ENCODE data around the gene WHRN.

Gene WHRN

DNA sequence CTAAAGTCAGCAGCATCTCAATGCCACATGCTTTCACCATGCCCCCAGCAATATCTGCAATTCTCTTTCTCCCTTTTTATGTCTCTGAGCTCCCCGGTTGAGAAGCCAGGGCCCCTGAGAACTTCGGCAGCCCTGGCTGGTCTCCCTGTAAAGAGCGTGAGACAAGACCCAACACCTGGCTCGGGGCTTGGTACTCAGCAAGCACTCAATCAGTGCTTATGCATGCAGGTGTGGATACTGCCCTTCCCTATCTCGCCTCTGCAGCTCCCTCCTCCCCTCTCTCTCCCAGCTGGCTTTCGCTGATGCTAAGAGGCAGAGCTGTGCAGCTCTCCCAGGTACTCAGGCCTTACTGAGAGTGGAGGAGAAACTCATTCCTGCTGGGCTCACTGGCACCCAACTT, 75.8 kb downstream of the WHRN start:
- no peak overlapping the region for H3K4me3 ChIP-seq (ENCODE audit: low read depth, low read length)
- DNase-seq (ENCODE audit: low read depth) = no peak
- in situ Hi-C loops (cut with HindIII; ENCODE audit: low sequenced_read_pairs) = no loop called here
- TF ChIP-seq, protein P1, sequence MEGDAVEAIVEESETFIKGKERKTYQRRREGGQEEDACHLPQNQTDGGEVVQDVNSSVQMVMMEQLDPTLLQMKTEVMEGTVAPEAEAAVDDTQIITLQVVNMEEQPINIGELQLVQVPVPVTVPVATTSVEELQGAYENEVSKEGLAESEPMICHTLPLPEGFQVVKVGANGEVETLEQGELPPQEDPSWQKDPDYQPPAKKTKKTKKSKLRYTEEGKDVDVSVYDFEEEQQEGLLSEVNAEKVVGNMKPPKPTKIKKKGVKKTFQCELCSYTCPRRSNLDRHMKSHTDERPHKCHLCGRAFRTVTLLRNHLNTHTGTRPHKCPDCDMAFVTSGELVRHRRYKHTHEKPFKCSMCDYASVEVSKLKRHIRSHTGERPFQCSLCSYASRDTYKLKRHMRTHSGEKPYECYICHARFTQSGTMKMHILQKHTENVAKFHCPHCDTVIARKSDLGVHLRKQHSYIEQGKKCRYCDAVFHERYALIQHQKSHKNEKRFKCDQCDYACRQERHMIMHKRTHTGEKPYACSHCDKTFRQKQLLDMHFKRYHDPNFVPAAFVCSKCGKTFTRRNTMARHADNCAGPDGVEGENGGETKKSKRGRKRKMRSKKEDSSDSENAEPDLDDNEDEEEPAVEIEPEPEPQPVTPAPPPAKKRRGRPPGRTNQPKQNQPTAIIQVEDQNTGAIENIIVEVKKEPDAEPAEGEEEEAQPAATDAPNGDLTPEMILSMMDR (IDR thresholded peaks at IDR 0.05; ENCODE audit: low read depth, low read length, missing control alignments) = no peak

DNA sequence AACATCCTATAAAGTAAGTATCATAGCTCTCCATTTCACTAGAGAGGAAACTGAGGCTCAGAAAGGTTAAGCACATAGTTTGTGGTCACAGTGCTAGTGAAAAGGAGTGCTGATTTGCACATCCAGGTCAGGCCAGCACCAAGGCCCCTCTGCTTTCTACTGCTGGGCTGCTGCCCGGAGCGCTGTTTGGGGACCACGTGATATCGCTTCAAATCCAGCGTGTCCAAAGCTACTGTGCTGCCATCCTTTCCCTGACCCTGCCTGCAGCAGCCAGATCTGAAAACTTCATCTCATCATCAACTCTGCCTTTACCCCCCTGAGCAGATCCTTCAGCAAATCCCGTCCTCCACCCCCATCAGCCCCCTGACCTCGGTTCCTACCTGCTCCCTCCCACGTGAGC, 76.8 kb downstream of the WHRN start:
- DNase-seq (ENCODE audit: low read depth) = no peak
- no peak overlapping the region for H3K4me3 ChIP-seq (ENCODE audit: low read depth, low read length)
- TF ChIP-seq, protein P1 (IDR thresholded peaks at IDR 0.05; ENCODE audit: low read depth, low read length, missing control alignments) = no peak
- in situ Hi-C loops (cut with HindIII; ENCODE audit: low sequenced_read_pairs) = no loop called here

DNA sequence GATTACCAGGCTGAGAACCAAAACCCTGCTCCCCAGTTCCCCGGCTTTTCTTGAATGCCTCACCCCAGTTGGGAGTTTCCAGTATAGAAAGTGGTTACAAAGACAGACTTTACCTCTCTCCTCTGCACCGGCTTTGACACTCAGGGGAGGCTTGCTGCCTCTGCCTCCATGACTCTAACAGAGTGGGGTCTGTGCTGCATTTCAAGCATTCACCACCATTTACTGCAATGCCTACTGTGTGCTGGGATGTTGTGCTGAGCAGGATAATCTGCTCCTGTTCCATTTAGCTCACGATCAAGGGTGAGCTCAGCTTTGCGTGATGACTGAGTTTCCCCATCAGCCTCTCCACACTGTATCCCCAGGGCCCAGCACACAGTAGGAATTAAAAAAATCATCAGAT, 77.6 kb downstream of the WHRN start:
- in situ Hi-C loops (cut with HindIII; ENCODE audit: low sequenced_read_pairs) = no loop called here

DNA sequence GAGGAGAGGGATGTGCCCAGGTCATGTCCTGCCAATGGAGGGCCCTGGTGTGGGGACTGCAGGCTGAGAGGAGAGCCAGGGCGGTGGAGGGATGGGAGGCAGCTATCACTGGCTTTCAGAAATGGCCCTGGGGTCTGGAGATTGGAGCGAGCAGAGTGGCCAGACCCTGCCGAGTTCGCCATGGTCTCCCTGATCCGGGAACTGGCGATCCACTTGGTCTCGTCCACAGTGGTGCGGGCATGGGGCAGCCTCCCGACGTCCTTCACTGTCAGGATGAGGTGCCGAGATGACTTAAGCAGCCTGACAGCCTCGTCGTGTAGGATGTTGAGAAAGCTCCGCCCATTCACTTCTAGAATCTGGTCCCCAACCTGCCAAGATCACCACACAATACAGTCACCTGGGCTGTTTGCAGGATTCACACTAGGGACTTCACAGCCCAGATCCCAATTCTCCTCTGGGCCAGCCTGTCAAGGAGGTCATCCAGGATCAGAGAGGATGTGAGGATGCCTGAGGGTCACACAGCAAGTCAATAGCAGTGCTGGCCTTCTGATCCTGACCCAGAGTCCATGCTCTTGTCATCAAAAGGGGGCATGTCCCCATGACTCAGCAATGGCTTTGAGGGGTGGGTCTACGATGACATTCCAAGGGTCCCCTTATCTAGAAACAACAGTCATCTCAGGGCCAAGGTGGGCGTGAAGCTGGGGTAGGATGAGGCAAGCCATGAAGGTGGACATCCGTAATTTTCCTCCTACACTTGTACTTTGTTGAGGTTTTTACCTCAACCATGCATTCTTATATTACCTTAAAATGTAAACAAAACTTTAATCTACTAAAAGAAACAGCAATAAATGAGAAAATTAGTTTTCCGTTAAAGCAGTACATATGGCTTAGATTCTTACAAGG, 79.0 kb downstream of the WHRN start:
- TF ChIP-seq, protein P1 (IDR thresholded peaks at IDR 0.05; ENCODE audit: low read depth, low read length, missing control alignments) = no peak
- in situ Hi-C loops (cut with HindIII; ENCODE audit: low sequenced_read_pairs) = no loop called here
- no peak overlapping the region for H3K4me3 ChIP-seq (ENCODE audit: low read depth, low read length)
- DNase-seq (ENCODE audit: low read depth) = no peak

More for the DNA sequence above, 77.6 kb downstream of the WHRN start:
- TF ChIP-seq, protein P1 (IDR thresholded peaks at IDR 0.05; ENCODE audit: low read depth, low read length, missing control alignments) = no peak
- no peak overlapping the region for H3K4me3 ChIP-seq (ENCODE audit: low read depth, low read length)
- DNase-seq (ENCODE audit: low read depth) = no peak

DNA sequence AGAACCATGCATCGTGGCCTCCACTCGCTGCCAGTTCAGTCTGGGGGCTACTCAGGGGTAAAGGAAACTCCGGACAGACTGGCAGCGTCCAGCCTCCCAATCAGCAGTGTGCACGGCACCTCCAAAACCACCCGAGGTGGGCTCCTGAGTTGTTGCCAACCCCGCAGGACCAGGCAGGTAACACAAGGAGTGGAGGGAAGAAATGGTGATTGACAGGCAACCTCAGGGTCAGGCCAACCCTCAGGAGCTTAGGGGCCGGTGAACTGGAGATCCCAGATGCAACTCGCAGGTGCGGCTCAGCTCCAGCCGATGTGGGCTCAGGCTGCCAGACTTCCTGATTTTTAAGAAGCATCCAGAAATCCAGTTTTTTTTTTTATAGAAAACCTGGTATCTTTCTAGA, 80.1 kb downstream of the WHRN start:
- in situ Hi-C loops (cut with HindIII; ENCODE audit: low sequenced_read_pairs) = no loop called here
- TF ChIP-seq, protein P1 (IDR thresholded peaks at IDR 0.05; ENCODE audit: low read depth, low read length, missing control alignments) = no peak
- DNase-seq (ENCODE audit: low read depth) = no peak
- H3K4me3 ChIP-seq (ENCODE audit: low read depth, low read length) = no peak overlapping the region

DNA sequence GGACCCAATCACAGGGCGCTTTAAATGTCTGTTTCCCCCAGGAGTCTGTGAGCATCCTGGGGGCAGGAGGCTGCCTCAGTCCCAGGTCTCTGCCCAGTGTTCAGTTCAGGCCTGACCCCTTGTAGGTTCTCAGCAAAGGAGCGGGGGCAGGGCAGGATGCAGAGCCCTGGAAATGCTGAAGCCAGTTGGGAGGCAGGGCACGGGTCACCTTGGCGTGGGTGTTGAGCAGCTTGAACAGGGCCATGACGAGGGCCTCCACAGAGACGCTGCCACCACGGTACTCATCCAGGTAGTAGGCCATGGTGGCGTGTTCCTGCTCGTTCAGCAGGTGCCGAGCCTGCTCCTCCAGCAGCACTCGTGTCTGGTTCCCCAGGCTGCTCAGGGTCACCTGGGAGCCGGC, 81.1 kb downstream of the WHRN start:
- in situ Hi-C loops (cut with HindIII; ENCODE audit: low sequenced_read_pairs) = no loop called here
- DNase-seq (ENCODE audit: low read depth) = no peak
- TF ChIP-seq, protein P1 (IDR thresholded peaks at IDR 0.05; ENCODE audit: low read depth, low read length, missing control alignments) = no peak

More for the DNA sequence above, 81.1 kb downstream of the WHRN start:
- H3K4me3 ChIP-seq (ENCODE audit: low read depth, low read length) = no peak overlapping the region

All from astrocyte of the cerebellum (primary cell).